ENCODE results near the gene TMEM231. TPM values are rescaled to one million over a fixed set of nuclear protein-coding genes. Genes with fewer than 3 reads are reported as not detected.

TMEM231 gene, protein sequence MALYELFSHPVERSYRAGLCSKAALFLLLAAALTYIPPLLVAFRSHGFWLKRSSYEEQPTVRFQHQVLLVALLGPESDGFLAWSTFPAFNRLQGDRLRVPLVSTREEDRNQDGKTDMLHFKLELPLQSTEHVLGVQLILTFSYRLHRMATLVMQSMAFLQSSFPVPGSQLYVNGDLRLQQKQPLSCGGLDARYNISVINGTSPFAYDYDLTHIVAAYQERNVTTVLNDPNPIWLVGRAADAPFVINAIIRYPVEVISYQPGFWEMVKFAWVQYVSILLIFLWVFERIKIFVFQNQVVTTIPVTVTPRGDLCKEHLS
- 6.5 and 8.3 TPM in 2 replicates for polyA plus RNA-seq

DNA sequence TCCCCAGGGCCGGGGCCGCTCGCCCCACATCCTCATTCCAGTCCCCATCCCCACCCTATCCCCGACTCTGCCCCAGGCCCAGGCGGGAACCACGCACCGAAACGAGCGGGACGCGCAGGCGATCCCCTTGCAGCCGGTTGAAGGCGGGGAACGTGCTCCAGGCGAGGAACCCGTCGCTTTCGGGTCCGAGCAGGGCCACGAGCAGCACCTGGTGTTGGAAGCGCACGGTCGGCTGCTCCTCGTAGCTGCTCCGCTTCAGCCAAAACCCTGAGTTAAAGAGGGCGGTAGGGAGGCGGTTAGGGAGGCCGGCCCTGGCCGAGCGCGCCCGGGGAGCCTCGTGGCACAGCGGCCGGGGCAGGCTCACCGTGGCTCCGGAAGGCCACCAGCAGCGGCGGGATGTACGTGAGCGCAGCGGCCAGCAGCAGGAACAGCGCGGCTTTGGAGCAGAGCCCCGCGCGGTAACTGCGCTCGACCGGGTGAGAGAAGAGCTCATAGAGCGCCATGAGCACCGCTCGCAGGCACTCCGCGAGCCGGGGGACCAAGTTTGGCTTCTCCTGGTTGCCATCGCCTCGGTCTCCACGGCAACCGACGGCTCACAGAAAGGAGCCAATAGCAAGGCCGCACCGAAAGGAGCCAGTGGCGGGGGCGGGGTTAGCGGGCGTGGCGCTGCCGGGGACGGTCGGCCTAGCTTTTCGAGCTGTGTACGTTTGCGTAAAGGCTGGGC is at the start of gene TMEM231:
TSS of gene TMEM231 (minus strand) at position 546 of the 724 bp plus-strand sequence. CDS start at position 503, 43 bp downstream.

DNA sequence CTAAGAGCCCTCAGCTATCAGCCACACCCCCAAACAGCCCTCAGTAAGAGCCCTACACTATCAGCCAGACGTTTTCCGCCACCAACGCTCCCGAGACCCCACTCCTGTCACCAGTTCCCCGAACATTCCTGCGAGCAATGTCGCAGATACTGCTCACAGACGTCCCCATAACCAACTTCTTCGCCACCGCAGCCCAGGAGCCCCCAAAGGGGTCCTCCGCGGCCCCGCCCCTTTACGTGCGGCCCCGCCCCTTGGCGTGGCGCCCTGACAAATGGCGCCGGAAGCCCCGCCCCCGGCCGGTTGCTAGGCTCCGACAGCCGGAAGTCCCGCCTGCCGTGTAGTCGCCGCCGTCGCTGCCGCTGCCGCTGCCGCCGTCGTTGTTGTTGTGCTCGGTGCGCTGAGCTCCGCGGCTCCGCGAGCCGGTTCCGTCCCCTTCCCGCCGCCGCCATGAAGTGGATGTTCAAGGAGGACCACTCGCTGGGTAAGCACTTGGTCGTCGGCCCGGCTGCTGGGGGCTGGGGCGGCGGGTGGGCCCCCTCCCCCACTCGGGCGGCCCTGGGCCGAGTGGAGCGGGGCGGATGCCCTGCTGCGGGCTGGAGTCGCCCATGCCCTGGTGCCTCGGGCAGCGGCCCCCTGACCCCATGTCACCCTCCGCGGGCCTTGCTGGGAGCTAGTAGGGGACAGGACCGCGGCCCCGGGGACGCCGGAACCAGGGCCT is 10.1 kb upstream of the TMEM231 start, which contains the start of gene GABARAPL2:
TSS of gene GABARAPL2 (plus strand) at position 340 of the 718 bp plus-strand sequence. CDS start at position 448, 108 bp downstream.

DNA sequence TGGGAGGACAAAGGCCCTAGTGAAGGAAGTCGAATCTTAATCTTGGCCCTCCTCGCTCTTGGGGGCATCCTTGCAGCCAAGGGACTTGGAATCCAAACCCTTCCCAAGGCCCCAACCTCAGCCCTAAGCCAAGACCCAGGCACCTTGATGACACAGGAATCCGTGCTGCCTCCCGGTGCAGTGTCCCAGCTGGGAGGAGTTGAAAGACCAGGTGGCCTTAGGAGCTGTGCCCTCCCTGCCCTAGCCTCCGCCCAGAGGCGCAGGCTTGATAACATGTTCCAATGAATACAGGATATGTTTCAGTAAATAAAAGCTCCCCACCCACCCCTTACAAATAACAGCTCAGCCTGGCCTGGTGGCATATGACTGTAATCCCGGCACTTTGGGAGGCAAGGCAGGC is 20.2 kb downstream of the TMEM231 start, which contains the start of gene CHST5:
TSS of gene CHST5 (minus strand) at position 208 of the 400 bp plus-strand sequence. CDS start 5,724 bp downstream, outside the sequence.

DNA sequence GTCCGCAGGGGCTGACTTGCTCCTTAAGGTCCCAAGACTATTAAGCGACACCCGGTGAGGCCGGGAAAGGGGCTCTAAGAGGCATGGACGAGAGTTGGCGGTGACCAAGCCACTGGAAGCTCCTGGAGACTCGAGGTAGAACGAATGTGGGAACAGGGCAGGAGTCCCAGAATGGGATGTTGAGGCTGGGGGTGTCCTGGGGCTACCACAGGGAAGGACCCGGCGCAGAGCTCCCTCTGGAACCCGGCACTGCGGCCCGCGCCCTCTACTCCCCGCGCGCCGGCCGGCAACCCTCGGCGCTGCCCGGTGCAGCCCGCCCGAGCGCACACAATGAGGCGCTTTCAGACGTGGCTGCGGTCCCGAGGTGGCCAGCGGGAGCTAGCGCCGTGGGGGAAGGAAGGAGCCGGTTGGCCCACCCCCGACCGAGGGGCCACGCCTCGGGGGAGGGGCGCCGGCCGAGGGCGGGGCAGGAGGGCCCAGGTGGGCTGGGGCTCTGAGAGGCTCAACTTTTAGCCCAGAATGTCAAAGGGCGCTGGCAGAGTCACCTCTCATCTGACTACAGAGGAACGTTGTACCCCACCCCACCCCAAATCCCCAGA is 60.9 kb downstream of the TMEM231 start, which contains the start of gene CHST6:
TSS of gene CHST6 (minus strand) at position 366 of the 599 bp plus-strand sequence. CDS start 15,613 bp downstream, outside the sequence.

Other genes starting within 250 kb of the TMEM231 start
- 102 and 108 TPM in 2 replicates for gene CFDP1, start 122.7 kb downstream of the TMEM231 start, polyA plus RNA-seq
- gene TMEM170A, start 91.6 kb downstream of the TMEM231 start, polyA plus RNA-seq = 32.0 and 36.9 TPM in 2 replicates
- 0.07 TPM in 1 of 2 replicates, not detected in the other for gene CHST6, start 60.8 kb downstream of the TMEM231 start, polyA plus RNA-seq
- 0.14 TPM in 1 of 2 replicates, not detected in the other for gene CHST5, start 20.1 kb downstream of the TMEM231 start, polyA plus RNA-seq
- 3,090 and 3,287 TPM in 2 replicates for gene GABARAPL2, start 10.1 kb upstream of the TMEM231 start, polyA plus RNA-seq
- 5.4 and 8.0 TPM in 2 replicates for gene ADAT1, start 67.0 kb upstream of the TMEM231 start, polyA plus RNA-seq
- 80.5 and 116 TPM in 2 replicates for gene KARS1, start 91.4 kb upstream of the TMEM231 start, polyA plus RNA-seq
- gene TERF2IP, start 91.5 kb upstream of the TMEM231 start, polyA plus RNA-seq = 180 and 205 TPM in 2 replicates
- gene CPHXL2, start 120.8 kb upstream of the TMEM231 start, polyA plus RNA-seq = not detected in 2 replicates
- not detected in 2 replicates for gene DUXB, start 145.2 kb upstream of the TMEM231 start, polyA plus RNA-seq
- gene CPHXL, start 170.2 kb upstream of the TMEM231 start, polyA plus RNA-seq = not detected in 2 replicates

All from Purkinje cell (primary cell).